Colon (tissue), 2 donors: ENCODE results near the gene CIB4.

Source experiments
- FAIRE-seq: peaks from 2 replicates; lab custom pipeline; 2012; peaks lifted over from hg19 to GRCh38; lab: Jason Lieb, UNC
- donor health status: control.
- donor health status: control.

Gene CIB4

DNA sequence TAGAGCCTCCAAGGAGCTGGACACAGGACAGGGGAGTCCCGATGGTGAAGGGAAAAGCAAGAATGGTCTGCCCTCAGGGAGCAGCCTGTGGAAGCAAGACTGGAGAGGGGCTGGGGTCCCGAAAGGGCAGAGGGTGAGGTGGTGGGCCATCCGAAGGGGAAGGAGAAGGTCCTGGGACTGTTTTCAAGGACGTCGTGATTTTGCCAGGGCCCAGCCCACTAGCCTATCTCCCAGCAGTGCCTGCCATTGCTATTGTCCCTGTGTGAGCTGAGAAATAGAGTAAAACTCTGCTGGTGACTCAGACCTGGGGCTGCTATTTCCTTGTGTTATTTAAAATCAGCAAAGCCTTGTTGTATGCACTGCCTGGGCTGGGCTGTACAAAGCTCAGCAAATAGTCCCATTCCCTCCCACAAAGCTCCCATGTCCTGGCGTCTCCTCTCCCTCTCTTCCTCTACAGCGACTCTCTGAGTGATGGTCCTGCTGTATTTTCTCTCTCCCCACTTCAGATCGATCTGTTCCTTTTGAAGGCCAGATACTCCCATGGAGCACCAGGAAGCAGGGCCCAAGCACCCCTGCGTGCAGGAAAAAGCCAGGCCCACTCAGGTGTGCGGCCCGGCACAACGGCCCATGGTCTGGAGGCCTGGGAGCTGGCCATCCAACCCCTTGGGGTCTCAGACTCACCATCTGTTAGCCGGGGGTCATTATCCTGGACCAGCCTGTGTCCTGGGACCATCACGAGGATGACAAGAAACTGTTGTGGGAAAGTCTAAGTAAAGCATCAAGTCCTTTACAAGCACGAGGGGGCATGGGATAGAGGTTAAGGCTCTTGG, 98.3 kb downstream of the CIB4 start:
- FAIRE-seq = no peak

DNA sequence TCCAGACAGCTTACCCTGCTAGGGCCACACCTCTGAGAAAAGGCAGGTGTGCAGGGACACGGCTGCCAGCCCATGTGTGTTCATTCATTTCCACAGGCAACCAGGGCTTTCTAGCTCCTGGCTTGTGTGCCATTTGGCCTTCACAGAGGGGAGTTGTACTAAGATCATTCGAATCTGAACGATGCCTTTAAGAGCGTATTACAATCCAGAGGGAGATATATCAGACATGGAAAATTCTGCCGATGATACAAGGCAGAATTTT, 99.0 kb downstream of the CIB4 start:
- no peak for FAIRE-seq

DNA sequence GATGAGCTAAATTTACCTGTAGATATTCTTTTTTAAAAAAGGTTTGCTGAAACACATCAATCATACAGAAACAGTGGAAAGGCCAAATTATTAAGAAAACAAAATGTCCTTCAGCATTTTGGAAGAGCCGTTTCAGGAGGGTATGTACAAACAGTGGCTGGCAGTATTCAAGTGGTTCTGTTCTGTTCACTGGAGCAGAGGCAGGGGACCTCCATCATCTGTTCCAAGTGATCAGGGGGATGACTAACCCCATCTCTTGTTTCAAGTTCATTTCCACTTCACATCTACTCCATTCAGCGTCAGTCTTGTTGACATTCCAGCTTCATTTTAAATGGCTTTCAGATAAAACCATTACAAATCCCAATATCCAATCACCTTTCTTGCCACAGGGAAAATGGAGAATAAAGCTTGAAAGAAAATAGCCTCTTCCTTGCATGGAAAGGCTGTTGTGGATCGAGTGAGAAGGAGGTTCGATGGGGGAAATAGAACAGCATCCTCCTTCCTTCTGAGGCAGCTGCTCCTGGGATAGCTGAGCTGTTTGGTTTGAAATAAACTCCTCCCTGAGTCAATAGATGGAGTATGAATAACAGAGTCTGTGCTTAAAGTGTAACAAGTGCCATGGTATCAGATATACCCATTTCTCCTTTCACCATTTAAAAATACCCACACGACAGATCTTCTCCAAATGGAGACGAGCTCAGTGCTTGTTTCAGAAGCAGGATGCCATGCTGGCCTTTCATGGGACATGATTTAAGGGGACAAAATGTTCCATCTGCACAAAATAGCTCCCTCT, 99.6 kb downstream of the CIB4 start:
- FAIRE-seq = no peak

DNA sequence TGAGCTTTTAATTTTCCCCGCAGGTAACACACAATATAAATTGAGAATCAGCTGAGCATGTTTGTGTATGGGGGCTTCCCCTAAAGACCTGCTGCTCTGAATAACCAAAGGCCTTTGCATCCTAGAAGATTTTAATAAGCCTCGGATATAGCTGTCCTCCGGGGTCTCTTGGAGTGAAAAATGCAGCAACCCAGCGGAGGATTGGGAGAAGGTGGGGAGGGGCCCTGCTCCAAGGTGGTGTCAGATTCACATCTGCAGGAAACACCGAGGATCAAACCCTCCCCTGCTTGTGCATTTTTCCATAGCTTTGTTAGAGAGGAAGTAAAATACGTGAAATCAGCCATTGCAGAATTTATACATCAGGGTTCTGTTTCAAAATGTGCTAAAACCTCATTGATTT, 100.2 kb downstream of the CIB4 start:
- FAIRE-seq = no peak

DNA sequence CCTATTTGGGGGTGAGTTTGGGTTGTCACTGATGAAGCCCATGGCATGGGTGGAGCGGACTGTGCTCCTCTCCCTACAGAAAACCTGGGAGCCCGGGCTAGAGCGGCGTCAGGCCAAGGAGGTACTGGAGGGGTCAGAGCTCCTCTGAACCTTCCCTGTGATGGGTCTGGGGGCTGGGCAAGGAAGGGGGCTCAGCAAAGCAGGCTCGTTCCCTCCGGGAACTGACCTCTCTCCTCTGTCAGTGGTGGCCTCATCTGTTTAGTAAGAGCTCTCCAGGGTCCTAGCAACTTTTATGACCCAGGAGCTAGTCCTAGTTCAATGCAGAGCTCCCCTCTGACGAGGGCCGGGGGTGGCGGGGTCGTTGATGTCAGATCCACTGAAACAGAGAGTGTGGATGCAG, 100.9 kb downstream of the CIB4 start:
- no peak for FAIRE-seq

DNA sequence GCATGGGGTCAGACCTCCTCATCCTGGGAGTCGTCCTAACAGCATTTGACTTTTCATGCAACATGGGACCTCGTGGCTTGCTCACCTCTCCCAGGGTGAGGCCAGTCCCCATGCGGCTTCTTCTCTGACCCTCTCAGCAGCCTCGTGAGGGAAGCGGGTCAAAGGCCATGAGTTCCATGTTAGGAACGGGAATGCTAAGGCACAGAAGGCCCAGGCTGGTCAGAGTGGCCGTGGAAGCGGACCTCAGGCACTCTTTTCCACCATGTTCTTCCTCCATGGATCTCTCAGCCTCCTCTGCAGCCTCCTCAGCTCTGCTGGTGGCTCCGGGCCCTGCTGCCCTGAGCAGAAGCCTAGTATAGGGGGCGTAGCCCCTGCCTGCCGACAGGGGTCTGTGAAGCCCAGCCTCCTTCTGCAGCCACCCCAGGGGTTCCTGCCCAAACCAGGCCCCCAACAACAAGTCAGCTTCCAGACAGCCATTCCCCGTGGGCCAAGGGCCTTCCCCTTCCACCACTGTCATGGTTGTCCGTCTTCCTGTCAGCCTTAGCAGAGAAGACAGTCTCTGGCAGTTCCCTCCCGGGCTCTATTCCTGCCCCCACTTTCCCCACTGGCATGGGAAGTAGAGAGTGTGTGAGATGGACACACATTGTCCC, 103.2 kb downstream of the CIB4 start:
- FAIRE-seq = no peak

DNA sequence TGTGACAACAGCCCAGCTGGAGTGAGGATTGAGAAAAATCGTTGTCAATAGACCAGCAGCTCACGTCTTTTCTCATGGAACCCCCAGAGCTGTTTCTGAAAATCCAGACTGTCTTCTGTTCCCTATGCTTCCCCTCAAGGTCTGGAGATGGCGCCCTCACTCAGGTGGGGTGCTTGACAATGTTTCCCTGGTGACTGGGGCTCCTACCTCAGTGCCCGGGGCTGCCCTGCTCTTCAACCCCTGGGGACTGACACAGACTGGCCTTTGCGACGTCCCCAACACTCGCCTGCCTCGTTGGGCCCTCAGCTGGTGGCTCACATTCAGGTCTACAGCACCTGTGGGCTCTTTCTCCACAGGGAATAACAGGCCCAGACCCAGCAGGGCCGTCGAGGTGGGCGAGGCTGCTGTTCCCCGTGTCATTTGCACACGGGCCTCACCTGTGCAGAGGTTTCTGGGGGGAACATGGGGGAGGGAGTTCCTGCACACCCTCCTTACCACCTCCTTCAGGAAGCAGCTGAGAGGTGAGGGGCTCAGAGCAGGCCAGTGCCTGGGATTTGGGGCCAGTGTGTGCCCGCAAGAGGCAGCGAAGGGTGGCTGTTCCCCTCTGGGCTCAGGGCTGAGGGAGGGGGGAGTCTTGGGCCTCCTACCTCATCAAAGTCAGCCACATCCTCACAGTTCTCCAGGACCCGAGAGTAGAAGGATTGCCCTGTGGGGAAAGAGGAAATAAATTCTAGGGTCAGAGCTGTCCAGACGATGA, 103.9 kb downstream of the CIB4 start:
- no peak for FAIRE-seq

DNA sequence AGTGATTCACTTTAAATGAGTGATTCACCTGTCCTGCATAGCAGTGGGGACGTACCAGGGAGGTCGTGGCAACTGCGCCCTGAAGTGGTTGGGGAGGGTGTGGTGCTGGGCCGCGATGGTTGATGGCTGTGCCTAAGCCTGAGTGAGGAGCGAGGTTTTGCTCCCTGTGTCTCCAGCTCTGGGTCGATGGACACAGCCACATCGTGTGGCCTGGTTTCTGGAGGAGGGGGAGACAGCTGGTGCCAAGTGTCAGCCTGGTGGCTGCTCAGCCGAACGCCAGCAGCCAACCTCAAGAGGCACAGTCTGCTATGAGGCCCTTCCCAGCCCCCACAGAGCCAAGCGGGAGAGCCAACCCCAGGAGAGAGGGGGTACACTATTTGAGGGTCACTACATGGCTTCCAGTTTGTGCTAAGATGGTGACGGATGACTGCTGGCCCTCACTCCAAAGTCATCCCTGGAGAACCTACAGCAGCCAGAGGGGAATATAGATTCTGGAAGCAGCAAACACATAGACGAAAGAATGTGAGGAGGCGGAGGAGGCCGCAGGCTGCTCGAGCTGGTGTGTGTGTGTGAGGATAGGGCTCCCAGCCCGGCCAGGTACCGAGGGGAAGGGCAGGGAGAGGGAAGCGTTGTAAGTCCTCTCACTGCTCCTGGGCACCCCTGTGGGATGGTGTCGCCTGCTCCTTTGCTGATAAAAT, 104.6 kb downstream of the CIB4 start:
- no peak for FAIRE-seq

DNA sequence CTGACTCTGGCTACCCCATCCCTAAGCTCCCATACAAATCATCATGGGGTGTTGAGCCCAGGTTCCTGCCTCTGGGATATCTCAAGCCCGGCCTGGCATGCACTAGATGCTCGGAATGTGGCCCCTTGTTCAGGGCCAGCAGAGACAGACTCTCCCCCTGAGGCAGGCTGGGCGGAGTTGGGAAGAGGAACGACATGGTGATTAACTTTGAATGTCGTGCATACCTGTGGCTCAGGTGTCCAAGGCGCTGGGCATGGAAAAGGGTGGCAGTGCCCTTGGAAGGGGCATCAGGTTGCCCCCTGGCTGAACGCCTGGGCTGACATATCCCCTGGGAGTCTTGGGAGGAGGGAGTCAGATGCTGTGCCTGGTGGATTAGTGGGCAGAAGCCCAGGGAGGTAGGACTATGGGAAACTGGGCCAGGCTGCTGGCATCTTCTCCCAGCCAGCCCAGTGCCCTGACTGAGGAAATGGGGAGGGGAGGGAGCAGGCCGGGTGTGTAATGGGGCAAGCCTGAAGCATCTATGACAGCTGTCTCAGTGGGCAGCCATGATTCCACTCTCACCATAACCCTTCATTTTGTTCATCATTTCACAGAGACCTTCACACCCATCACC, 105.4 kb downstream of the CIB4 start:
- FAIRE-seq = no peak

DNA sequence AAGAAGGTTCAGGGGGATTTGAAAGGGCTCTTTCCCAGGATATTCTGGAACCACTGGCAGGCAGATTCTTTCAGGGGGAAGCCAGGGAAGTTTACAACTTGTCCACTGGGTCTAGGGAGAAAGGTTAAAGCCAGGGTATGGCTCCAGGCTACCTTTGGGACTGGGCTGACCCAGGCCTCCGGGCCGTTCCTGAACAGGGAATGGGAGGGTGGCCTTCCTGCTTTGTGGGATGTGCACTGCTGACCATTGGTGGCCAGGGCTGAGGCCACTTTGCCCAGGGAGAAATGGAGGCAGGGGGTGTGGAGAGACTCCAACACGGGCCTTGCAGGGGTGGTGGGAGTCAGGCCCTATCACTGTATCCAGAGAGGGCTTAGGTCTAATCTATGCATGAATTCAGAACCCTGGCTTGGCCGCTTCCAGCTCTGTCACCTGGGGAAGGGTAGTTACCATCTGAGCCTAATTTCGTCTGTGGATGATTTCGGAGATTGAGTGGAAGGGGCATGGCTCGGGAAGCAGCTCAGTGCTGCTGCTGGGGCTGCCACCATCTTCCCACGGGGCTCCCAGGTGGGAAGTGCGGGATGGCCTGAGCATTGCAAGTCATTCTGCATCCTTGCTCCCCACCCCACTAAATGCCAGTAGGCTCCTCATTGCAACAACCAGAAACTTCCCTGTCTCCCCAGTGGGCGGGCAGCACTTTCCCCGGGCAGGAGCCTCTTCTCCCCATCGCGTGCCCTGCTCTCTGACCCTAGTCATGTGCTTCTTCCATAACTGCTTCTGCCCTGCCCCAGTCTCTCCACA, 106.1 kb downstream of the CIB4 start:
- FAIRE-seq = no peak

DNA sequence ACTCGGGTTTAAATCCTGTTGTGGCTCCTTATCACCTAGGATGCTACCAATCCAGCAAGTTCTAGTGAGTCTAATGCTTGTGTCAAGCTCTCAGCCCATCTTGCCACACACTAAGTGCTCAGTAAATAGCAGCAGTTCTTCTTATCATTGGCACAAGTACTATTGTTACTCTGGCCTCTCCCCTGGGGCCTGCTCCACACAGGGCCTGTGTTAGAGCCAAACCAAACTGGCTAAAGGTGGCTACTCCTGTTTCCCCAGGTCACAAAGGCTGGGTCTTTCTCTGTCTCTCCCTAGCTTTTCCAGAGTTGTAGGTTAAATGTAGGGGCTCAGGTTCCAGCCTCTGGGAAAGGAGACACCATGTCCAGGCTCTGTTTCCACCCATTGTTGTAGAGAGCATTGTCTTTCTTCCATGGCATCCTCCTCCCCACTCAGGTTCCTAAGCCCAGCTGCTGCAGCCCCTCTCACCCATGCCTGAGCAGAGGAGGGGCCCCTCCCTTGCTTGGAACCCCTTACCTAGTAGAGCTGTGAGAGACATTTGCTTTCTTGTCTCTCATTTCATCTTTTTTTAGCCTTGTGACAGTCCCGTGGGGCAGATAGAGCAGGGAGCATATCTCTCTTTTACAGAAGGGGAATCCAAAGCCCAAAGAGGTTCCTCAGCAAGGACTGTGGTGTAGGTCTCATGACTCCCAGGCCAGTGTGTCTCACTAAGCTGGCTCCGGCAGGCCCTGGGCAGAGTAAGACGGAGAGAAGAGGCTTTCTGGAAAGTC, 106.9 kb downstream of the CIB4 start:
- no peak for FAIRE-seq

DNA sequence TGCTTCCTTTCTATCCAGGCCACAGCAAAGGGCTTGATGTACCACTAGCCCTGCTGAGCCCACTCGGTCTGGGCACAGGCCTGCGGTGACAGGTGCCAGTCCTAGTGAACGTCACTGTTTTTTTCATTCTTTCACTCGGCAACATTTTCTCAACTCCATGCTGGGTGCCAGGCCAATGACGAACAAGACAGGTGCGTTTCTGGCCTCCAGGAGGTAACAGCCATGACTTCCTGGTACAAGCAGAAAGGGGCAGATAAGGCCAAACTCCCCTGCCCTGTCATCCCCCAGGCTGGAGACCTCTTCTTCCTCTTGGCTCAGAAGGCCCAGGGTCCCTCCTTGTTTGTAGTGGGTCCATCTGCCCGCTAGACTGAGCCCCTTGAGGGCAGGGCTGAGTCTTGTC, 107.5 kb downstream of the CIB4 start:
- FAIRE-seq = no peak

DNA sequence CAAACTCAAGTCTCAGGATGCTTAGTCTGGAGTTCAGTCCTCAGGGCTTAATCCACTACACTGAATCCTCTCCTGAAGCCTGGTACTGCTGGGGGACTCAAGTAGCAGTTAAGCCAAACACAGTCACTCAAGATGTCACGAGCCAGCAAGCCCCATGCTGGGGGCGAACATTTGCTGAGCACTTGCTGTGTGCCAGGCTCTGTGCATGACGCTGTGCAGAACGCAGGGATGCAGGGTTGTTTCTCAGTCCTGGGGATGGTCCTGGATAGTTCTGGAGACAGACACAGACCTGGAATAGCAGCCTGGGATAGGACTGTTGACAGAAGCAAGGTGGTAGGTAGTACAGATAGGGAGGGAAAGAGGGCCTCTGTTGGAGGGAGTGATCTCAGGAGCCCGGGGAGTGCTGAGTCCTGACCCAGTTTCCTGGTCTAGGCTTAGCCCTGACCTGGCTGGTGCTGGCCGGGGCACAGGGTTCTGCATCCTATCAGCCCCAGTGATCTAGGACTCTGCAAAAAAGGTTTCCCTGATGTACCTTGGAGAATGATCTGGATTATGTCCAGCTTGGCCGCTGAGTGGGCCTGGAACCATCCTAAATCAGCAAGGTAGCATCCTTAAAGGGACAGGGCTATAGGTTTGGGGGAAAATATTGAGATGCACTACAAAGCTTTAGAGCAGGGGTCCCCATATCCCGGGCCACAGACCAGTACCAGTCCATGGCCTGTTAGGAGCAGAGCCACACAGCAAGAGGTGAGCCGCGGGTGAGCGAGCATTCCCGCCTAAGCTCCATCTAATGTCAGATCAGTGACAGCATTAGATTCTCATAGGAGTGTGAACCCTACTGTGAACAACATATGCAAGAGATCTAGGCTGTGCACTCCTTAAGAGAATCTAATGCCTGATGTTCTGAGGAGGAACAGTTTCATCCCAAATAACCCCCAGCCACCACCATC, 108.6 kb downstream of the CIB4 start:
- no peak for FAIRE-seq
